Measurements from ENCODE around the gene PAQR5. TPM values are rescaled to one million over a fixed set of nuclear protein-coding genes. Genes with fewer than 3 reads are reported as not detected.

The PAQR5 gene
- total RNA-seq, 2 donors from 2014 or later, result 0.74 to 5.0 TPM

GRCh38 chr15:69452692-69453521 lies 154.2 kb downstream of the PAQR5 start, which contains the start of gene RPLP1:
Gene RPLP1, plus strand, starts transcription at chr15:69452818. Its CDS starts 131 bp downstream, at chr15:69452949.
- DNase-seq (ENCODE audit: low spot score), result peak; percentile 99
- peak within 1 kb of the TSS; percentile 80 to 82 for H3K4me3 ChIP-seq
- H3K27me3 ChIP-seq, result no peaks in the 10 kb centered on the region
- peak within 1 kb of the TSS; percentile 95 to 96 for H3K27ac ChIP-seq
- no peak for TF ChIP-seq CTCF (IDR thresholded peaks at IDR 0.05)
- H3K4me1 ChIP-seq, result peaks cover 0 to 40% of the 10 kb centered on the region in 2 donors
- peaks cover 41% of the 10 kb centered on the region for H3K36me3 ChIP-seq
- H3K9me3 ChIP-seq, result no peaks in the 10 kb centered on the region

GRCh38 chr15:69454953-69455352 lies 156.2 kb downstream of the PAQR5 start:
- Histone ChIP-seq H3K4me1 (peaks cover 0 to 40% of the 10 kb centered on the region in 2 donors), H3K36me3 (peaks cover 42% of the 10 kb centered on the region), H3K27ac (no peak overlapping the region), H3K9me3 (no peaks in the 10 kb centered on the region), H3K27me3 (no peaks in the 10 kb centered on the region), H3K4me3 (no peak overlapping the region)
- TF ChIP-seq CTCF (IDR thresholded peaks at IDR 0.05), result no peak
- no peak for DNase-seq (ENCODE audit: low spot score)

- no peak overlapping the region for H3K4me3 ChIP-seq
- no peak for TF ChIP-seq CTCF (IDR thresholded peaks at IDR 0.05)
- peaks cover 42% of the 10 kb centered on the region for H3K36me3 ChIP-seq
- no peak for DNase-seq (ENCODE audit: low spot score)
- H3K9me3 ChIP-seq, result no peaks in the 10 kb centered on the region
- no peaks in the 10 kb centered on the region for H3K27me3 ChIP-seq
- peaks cover 0 to 48% of the 10 kb centered on the region in 2 donors for H3K4me1 ChIP-seq
- H3K27ac ChIP-seq, result peak overlapping the region; percentile 22 to 46
Measured at GRCh38 chr15:69456208-69457166, 157.8 kb downstream of the PAQR5 start.

Other genes starting within 250 kb of the PAQR5 start
- 1 to 10 TPM; 7.0 to 9.6 TPM for gene GLCE, start 138.3 kb upstream of the PAQR5 start, total RNA-seq
- 1 to 10 TPM; 1.3 to 3.6 TPM for gene KIF23, start 115.4 kb downstream of the PAQR5 start, total RNA-seq
- gene RPLP1, start 153.9 kb downstream of the PAQR5 start, total RNA-seq, result 100 to 1,000 TPM; 560 to 705 TPM

Measured in right atrium auricular region (tissue), 2 donors.